Left renal pelvis (tissue), 4 donors: Measurements from ENCODE around the gene ABCA1. TPM values are rescaled to one million over a fixed set of nuclear protein-coding genes. Genes with fewer than 3 reads are reported as not detected.
"Not testable (repeated sequence)": the region's sequence is repeated elsewhere in the genome, so short reads cannot be mapped to it uniquely, and the experiment has no call there.

Experiments
- DNase-seq, 4 donors: peaks; one replicate each; pipeline ENCODE4 v3.0.0-alpha.2; 2013; ENCODE audit warnings: low read depth in 4 of 4, low spot score in 3 of 4
- polyA plus RNA-seq, 4 donors: library from polyadenylated mRNA; unstranded; fragments of 120-200 nt; gene quantifications; one replicate each; pipeline ENCODE4 v1.2.1, GENCODE V29; 2013; ENCODE audit not compliant: insufficient read length in 4 of 4

ABCA1 gene
- polyA plus RNA-seq: 10 to 100 TPM in 1 of 4 donors, 1 to 10 TPM in 3; 8.7 to 17.5 (median 9.5) TPM

GRCh38 chr9:104927912-104928740, at the start of gene ABCA1:
Gene ABCA1, minus strand, starts transcription at chr9:104928155. Its CDS starts 24,476 bp downstream, at chr9:104903679.
- peak; percentile 79 to 83 (median 79) for DNase-seq

- no peak for DNase-seq
Measured at GRCh38 chr9:104977580-104977979, 49.6 kb upstream of the ABCA1 start.

GRCh38 chr9:104977168-104977567, 49.2 kb upstream of the ABCA1 start:
- DNase-seq: no peak

GRCh38 chr9:104975966-104976595, 48.1 kb upstream of the ABCA1 start:
- DNase-seq: not testable (repeated sequence)

- DNase-seq: no peak
Measured at GRCh38 chr9:104974053-104974962, 46.4 kb upstream of the ABCA1 start.

GRCh38 chr9:104972242-104972866, 44.4 kb upstream of the ABCA1 start:
- DNase-seq: no peak

- no peak for DNase-seq
Measured at GRCh38 chr9:104971511-104971910, 43.6 kb upstream of the ABCA1 start.

GRCh38 chr9:104970271-104970987, 42.5 kb upstream of the ABCA1 start:
- DNase-seq: no peak

- DNase-seq: no peak
Measured at GRCh38 chr9:104969116-104969515, 41.2 kb upstream of the ABCA1 start.

GRCh38 chr9:104968025-104968982, 40.3 kb upstream of the ABCA1 start:
- DNase-seq: peak; percentile 67 to 77 (median 72)

- DNase-seq: no peak
Measured at GRCh38 chr9:104963076-104963475, 35.1 kb upstream of the ABCA1 start.

- no peak for DNase-seq
Measured at GRCh38 chr9:104961701-104962359, 33.9 kb upstream of the ABCA1 start.

- no peak for DNase-seq
Measured at GRCh38 chr9:104961238-104961637, 33.3 kb upstream of the ABCA1 start.

- no peak for DNase-seq
Measured at GRCh38 chr9:104960662-104961061, 32.7 kb upstream of the ABCA1 start.

- no peak for DNase-seq
Measured at GRCh38 chr9:104958751-104959150, 30.8 kb upstream of the ABCA1 start.

GRCh38 chr9:104958006-104958405, 30.1 kb upstream of the ABCA1 start:
- not testable (repeated sequence) for DNase-seq

GRCh38 chr9:104951487-104951886, 23.5 kb upstream of the ABCA1 start:
- no peak for DNase-seq

GRCh38 chr9:104950838-104951237, 22.9 kb upstream of the ABCA1 start:
- no peak for DNase-seq
